Measurements from ENCODE around the gene AMBP. TPM values are rescaled to one million over a fixed set of nuclear protein-coding genes. Genes with fewer than 3 reads are reported as not detected.

Gene AMBP
- total and polyA plus RNA-seq, 2 of the 13 experiments (the other 11 are each of a cell fraction or from before 2014, with no cell fraction given) = 1,510 to 2,580 TPM

DNA sequence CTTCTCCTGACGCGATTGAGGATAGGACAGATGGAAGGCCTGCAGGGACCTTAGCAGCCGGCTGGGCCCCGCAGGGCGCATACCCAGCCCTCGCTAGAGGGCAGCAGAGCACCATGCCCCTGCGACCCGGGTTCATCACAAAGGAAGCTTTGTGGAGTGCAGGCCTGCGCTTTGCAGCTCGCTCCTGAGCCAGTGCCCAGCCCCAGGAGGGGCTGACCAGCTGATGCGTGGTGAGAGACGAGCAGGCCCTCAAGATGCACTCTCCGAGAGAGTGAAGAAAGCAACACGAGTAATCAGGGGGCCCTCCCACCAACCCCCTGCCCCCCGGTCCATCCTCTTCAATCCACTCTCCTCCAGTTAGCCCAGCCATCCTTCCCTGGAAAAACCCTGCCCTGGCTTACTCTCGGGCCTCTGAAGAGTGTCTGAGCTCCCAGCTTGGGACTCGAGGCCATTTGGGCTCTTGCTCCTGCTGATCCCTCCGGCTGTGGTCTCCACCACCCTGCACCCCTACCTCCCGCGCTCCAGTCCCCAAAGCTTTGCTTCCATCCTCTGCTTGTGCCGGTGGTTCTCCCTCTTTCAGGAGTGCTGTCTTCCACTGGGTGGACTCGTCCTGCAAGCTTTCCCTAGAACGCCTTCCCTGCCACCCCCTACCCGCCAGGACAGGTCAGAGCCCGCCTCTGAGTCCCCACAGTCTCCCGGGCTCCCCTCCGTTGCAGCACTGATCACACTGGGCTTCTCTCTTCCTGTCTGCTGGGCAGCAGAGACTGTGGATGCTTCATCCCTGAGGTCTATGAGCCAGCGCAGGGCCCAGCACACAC, 30.1 kb upstream of the AMBP start (continued):
- TF ChIP-seq, protein P1, sequence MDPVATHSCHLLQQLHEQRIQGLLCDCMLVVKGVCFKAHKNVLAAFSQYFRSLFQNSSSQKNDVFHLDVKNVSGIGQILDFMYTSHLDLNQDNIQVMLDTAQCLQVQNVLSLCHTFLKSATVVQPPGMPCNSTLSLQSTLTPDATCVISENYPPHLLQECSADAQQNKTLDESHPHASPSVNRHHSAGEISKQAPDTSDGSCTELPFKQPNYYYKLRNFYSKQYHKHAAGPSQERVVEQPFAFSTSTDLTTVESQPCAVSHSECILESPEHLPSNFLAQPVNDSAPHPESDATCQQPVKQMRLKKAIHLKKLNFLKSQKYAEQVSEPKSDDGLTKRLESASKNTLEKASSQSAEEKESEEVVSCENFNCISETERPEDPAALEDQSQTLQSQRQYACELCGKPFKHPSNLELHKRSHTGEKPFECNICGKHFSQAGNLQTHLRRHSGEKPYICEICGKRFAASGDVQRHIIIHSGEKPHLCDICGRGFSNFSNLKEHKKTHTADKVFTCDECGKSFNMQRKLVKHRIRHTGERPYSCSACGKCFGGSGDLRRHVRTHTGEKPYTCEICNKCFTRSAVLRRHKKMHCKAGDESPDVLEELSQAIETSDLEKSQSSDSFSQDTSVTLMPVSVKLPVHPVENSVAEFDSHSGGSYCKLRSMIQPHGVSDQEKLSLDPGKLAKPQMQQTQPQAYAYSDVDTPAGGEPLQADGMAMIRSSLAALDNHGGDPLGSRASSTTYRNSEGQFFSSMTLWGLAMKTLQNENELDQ (CRISPR knock-in tag; IDR thresholded peaks at IDR 0.05; ENCODE audit: borderline replicate concordance) = no peak
- TF ChIP-seq PHB2 (IDR thresholded peaks at IDR 0.05; ENCODE audit: partially characterized antibody) (no peak), ZNF530 (CRISPR knock-in tag; IDR thresholded peaks at IDR 0.05; ENCODE audit: low read depth) (no peak), IRX3 (CRISPR knock-in tag; IDR thresholded peaks at IDR 0.05; ENCODE audit: borderline replicate concordance, low read depth) (no peak), SP5 (CRISPR knock-in tag; IDR thresholded peaks at IDR 0.05; ENCODE audit: borderline replicate concordance, low read depth) (no peak), ZNF883 (CRISPR knock-in tag; IDR thresholded peaks at IDR 0.05; ENCODE audit: not compliant biosample characterization) (no peak), AGO2 (optimal IDR thresholded peaks at IDR 0.05; ENCODE audit: low read depth, low read length) (no peak), SIX4 (CRISPR knock-in tag; IDR thresholded peaks at IDR 0.05) (0 out of 2 replicates have a peak, but pooled peaks have one; percentile 62), YEATS4 (CRISPR knock-in tag; IDR thresholded peaks at IDR 0.05; ENCODE audit: borderline replicate concordance) (peak; percentile 67; the same call in 1 of the 2 replicates), ZNF101 (CRISPR knock-in tag; IDR thresholded peaks at IDR 0.05; ENCODE audit: borderline replicate concordance, low read depth) (no peak), CC2D1A (CRISPR knock-in tag; IDR thresholded peaks at IDR 0.05) (no peak), ZMYM3 (CRISPR knock-in tag; IDR thresholded peaks at IDR 0.05) (no peak), SMARCE1 (IDR thresholded peaks at IDR 0.05; ENCODE audit: borderline replicate concordance) (no peak), ZNF562 (CRISPR knock-in tag; IDR thresholded peaks at IDR 0.05; ENCODE audit: borderline replicate concordance) (no peak), ZNF264 (CRISPR knock-in tag; IDR thresholded peaks at IDR 0.05) (no peak), ZBTB20 (CRISPR knock-in tag; IDR thresholded peaks at IDR 0.05; ENCODE audit: borderline replicate concordance, low read depth) (no peak)
- TF ChIP-seq, protein P2, sequence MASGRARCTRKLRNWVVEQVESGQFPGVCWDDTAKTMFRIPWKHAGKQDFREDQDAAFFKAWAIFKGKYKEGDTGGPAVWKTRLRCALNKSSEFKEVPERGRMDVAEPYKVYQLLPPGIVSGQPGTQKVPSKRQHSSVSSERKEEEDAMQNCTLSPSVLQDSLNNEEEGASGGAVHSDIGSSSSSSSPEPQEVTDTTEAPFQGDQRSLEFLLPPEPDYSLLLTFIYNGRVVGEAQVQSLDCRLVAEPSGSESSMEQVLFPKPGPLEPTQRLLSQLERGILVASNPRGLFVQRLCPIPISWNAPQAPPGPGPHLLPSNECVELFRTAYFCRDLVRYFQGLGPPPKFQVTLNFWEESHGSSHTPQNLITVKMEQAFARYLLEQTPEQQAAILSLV (CRISPR knock-in tag; IDR thresholded peaks at IDR 0.05; ENCODE audit: borderline replicate concordance) = peak; percentile 78; the same call in 1 of the 2 replicates
- TF ChIP-seq, protein P3, sequence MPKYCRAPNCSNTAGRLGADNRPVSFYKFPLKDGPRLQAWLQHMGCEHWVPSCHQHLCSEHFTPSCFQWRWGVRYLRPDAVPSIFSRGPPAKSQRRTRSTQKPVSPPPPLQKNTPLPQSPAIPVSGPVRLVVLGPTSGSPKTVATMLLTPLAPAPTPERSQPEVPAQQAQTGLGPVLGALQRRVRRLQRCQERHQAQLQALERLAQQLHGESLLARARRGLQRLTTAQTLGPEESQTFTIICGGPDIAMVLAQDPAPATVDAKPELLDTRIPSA (CRISPR knock-in tag; IDR thresholded peaks at IDR 0.05; ENCODE audit: borderline replicate concordance) = no peak
- TF ChIP-seq, protein P4, sequence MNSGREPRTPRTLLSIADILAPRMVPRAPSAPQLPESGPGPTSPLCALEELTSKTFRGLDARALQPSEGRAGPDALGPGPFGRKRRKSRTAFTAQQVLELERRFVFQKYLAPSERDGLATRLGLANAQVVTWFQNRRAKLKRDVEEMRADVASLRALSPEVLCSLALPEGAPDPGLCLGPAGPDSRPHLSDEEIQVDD (CRISPR knock-in tag; IDR thresholded peaks at IDR 0.05; ENCODE audit: borderline replicate concordance) = no peak
- TF ChIP-seq, protein P5, sequence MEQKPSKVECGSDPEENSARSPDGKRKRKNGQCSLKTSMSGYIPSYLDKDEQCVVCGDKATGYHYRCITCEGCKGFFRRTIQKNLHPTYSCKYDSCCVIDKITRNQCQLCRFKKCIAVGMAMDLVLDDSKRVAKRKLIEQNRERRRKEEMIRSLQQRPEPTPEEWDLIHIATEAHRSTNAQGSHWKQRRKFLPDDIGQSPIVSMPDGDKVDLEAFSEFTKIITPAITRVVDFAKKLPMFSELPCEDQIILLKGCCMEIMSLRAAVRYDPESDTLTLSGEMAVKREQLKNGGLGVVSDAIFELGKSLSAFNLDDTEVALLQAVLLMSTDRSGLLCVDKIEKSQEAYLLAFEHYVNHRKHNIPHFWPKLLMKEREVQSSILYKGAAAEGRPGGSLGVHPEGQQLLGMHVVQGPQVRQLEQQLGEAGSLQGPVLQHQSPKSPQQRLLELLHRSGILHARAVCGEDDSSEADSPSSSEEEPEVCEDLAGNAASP (CRISPR knock-in tag; IDR thresholded peaks at IDR 0.05; ENCODE audit: borderline replicate concordance) = peak; percentile 76
- TF ChIP-seq, protein P6, sequence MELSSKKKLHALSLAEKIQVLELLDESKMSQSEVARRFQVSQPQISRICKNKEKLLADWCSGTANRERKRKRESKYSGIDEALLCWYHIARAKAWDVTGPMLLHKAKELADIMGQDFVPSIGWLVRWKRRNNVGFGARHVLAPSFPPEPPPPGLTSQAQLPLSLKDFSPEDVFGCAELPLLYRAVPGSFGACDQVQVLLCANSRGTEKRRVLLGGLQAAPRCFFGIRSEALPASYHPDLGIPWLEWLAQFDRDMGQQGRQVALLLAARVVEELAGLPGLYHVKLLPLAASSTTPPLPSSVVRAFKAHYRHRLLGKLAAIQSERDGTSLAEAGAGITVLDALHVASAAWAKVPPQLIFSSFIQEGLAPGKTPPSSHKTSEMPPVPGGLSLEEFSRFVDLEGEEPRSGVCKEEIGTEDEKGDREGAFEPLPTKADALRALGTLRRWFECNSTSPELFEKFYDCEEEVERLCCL (CRISPR knock-in tag; IDR thresholded peaks at IDR 0.05; ENCODE audit: borderline replicate concordance) = no peak
